Panc1 (cell line): Measurements from ENCODE around the gene IL21R.

Experiments
- CTCF ChIP-seq: fragments of 450-650 bp; IDR thresholded peaks from 2 replicates; pipeline ENCODE4 v1.5.1; 2017; ENCODE audit warnings: mild to moderate bottlenecking
- POLR2AphosphoS5 ChIP-seq: IDR thresholded peaks from 2 replicates; pipeline ENCODE4 v1.6.1; 2012; ENCODE audit warnings: mild to moderate bottlenecking, low read depth, low read length, moderate library complexity
- REST ChIP-seq, 2 experiments: IDR thresholded peaks; 2 replicates each; pipeline ENCODE4 v1.6.1; 2011 to 2012; ENCODE audit warnings: low read depth in 2 of 2, control low read depth in 1 of 2, low read length in 1 of 2, mild to moderate bottlenecking in 1 of 2, moderate library complexity in 1 of 2; ENCODE audit not compliant: insufficient read depth in 1 of 2
- SIN3A ChIP-seq: IDR thresholded peaks from 2 replicates; pipeline ENCODE4 v1.6.1; 2012; ENCODE audit warnings: low read depth, mild to moderate bottlenecking, low read length, moderate library complexity, borderline replicate concordance; ENCODE audit not compliant: insufficient read depth
- TCF7L2 ChIP-seq: IDR thresholded peaks from 2 replicates; pipeline ENCODE4 v1.6.1; 2011; ENCODE audit warnings: mild to moderate bottlenecking, low read depth, low read length, inconsistent platforms

DNA sequence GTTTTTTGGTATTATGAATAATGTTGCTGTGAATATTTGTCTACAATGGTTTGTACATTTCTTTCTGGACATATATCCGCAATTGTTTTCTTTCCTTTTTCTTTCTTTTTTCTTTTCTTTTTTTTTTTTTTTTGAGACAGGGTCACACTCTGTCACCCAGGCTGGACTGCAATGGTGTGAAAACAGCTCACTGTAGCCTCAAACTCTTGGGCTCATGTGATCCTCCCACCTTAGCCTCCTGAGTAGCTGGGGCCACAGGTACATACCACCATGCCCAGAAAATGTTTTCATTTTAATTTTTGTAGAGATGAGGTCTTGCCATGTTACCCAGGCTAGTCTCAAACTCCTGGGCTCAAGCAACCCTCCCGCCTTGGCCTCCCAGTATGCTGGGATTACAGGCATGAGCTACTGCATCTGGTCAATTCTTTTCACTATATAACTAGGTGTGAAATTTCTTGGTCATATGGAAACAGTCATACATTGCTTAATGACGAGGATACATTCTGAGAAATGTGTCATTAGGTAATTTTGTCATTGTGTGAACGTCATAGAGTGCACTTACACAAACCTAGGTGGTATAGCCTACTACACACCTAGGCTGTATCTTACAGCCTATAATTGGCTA is 15.2 kb downstream of the IL21R start:
- TF ChIP-seq CTCF (no peak), REST (IDR thresholded peaks at IDR 0.05; ENCODE audit: insufficient read depth in 1 of 2, low read depth in 2 of 2, low read length in 1 of 2) (no peak), SIN3A (no peak), POLR2AphosphoS5 (no peak), TCF7L2 (no peak)
